HG02943 (cell line): ENCODE data around the gene CAPN9.

ENCODE experiments used
- ATAC-seq: cut with Tn5 transposase; IDR thresholded peaks from one replicate; pipeline ENCODE4 v1.9.1; 2021; ENCODE audit warnings: mild to moderate bottlenecking, low read depth, moderate library complexity; ENCODE audit not compliant: unreplicated experiment

CAPN9 gene

GRCh38 chr1:230820568-230820967 lies 73.4 kb downstream of the CAPN9 start:
- ATAC-seq = no peak

DNA sequence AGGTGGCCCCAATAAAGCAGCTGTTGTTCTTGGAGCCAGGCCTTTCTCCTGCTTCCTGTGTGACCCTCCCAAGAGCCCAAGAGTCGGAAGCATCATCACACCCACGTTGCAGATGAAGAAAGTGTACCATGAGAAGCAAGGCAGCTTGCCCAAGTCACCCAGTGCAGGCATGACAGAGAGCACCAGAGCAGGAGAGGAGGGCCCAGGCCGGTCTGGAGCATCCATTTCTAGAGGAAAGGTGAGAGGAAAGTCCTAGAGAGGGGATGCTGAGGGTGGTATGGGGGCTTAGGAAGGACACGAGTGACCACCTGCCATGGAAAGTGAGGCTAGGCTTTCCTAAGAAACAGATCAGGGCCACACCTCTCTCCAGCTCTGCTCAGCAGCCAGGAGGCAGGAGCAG lies 74.2 kb downstream of the CAPN9 start:
- ATAC-seq = no peak

DNA sequence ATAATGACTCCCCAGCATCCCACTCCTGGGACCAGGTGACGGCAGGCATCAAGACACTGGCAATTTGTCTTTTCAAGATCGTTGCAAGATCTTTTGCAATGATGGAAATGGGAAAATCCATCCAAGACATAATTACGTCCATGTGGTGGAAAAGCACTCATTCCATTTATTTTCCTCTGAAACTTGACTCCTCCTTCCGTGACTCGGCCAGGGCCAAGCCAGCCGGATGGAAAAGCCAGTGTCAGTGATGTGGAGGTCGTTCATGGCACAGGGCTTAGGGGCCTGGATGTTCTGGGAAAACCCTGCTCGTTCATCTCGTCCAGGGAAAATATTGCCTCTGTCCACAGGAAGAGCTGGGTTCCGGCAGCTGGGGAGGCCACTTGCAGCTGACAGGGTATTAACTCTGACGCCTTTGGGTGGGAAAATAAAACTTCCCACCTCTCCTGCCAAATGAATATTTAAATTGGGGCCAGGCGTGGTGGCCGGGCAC lies 74.9 kb downstream of the CAPN9 start:
- no peak for ATAC-seq

- no peak for ATAC-seq
Observed at GRCh38 chr1:230823426-230823825, 76.2 kb downstream of the CAPN9 start.

- no peak for ATAC-seq
Observed at GRCh38 chr1:230823931-230824381, 76.8 kb downstream of the CAPN9 start.

- ATAC-seq = no peak
Observed at GRCh38 chr1:230824551-230824918, 77.3 kb downstream of the CAPN9 start.

- ATAC-seq = no peak
Observed at GRCh38 chr1:230824919-230825721, 77.9 kb downstream of the CAPN9 start.

DNA sequence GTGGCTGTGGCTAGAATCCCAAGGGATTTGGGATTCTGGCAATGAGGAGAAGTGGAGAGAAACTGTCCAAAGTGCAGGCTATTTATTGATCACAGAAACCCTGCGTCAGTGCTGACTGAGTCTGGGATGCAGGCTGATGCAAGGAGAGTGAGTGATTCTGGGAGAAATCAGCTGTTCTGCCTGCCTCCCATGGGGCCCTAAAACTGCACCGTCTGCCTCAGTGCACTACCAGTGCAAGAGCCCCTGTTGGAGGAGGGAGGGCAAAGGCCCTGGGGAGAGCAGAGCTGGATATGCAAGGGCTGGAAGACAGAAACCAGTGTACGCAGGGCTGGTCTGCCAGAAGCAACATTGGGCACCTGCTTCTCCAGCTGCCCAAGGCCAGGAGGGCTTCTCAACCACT lies 78.6 kb downstream of the CAPN9 start:
- no peak for ATAC-seq

GRCh38 chr1:230826166-230826875 lies 79.1 kb downstream of the CAPN9 start:
- ATAC-seq = no peak

DNA sequence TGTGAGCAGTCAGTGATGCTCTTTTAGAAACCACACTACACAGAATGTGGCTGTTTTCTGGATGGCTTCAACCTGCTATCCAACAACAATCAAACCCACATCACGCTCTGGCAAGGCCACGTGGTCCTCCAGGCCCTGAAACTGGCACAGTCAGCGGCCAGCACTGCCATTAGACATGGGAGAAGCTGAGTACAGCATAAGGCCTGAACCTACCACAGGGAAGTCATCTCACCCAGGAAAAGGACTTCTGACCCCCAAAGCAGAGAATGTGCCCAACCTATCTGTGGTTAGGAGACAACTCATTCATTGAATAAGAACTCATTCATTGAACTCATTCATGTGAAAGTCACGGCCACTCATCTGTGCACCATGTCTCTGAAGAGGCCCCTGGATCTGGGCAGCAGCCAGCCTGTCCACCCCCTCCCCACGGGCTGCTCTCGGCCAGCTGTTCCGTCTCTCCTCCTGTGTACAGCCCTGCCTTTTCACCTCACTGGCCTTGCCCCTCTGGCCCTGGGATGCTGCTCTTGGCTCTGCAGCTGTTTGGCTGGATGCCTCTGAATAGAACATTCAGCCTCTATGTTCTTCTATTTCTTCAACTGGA lies 80.0 kb downstream of the CAPN9 start:
- ATAC-seq = no peak

DNA sequence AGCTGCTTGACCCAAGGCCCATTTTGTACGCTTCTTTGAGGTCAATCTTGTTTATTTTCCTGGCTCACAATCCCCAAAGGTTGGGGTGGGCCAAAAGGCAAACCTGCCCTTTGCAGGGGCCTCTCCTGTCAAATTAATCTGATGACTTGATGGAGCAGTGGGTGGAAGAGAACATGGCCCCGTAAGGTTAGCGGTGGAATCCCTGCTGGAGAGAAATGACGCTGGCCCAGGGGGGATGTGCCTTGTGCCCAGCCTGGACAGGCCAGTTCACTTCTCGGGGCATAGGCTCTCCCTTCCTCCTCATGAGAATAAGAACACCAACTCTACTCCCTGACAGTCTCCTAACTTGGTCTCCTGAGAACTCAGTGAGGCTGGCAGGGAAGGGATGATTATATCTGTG lies 80.6 kb downstream of the CAPN9 start:
- ATAC-seq = no peak

- no peak for ATAC-seq
Observed at GRCh38 chr1:230828421-230828820, 81.2 kb downstream of the CAPN9 start.

DNA sequence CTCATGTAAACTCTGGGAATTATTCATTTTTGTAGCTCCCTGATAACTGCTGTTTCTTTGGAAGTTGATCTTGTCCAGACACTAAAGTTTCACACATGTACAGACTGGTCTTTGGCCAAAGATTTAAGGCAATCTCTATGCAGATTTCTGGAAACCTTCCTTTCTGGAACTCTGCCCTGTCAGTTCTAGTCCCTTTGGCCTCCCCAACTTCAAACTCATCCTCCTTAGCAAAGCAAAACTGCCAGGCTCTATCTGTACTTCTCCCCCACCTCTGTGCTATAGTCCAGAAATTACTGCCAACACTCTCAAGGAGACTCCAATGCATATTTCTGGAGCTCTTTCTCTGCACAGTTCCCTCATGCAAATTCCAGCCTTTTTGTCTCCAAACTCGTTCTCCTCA lies 84.6 kb downstream of the CAPN9 start:
- ATAC-seq = no peak

DNA sequence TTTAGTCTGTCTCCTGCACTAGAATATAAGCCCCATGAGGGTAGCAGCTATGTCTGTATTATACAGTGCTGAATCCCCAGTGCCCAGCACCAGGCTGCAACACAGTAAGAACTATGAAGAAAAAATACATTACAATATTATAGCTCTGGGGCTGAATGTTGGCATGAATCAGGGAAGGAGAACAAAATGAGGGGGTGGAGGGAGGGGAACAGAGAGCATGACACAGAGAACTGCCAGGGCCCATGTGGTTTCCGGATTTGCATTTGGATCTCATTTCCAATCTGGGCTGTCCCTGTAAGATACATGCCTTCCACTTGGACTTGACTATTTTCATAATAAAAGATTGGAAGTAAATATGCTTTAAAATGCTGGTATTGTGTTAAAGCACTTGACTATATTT lies 85.3 kb downstream of the CAPN9 start:
- no peak for ATAC-seq

DNA sequence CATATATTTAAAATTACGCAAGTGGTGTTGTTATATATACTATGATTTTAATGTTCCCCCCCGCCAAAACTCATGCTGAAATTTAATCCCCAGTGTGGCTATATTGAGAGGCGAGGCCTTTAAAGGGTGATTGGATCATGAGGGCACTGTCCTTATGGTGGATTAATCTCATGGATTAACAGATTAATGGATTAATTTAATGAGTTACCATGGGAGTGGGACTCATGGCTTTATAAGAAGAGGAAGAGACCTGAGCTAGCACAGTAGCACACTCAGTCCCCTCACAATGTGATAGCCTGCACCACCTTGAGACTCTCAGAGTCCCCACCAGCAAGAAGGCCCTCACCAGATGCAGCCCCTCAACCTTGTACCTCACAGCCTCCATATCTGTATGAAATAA lies 86.3 kb downstream of the CAPN9 start:
- no peak for ATAC-seq

DNA sequence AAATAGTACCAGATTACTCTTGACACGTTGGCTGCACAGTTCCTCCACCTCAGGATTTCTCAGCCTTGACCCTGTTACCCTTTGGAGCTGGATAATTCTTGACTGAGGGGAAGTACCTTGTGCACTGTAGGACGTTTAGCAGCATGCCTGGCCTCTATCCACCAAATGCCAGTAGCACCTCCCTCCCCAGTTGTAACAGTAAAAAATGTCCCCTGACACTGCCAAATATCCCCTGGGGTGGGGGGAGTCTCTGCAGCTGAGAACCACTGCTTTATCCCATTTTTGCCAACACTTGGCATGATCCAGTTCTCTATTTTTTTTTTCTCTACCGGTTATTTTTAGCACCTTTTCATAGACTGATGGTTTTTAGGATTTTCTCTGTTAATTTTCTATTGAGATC lies 87.1 kb downstream of the CAPN9 start:
- ATAC-seq = no peak

- no peak for ATAC-seq
Observed at GRCh38 chr1:230836347-230836746, 89.2 kb downstream of the CAPN9 start.

DNA sequence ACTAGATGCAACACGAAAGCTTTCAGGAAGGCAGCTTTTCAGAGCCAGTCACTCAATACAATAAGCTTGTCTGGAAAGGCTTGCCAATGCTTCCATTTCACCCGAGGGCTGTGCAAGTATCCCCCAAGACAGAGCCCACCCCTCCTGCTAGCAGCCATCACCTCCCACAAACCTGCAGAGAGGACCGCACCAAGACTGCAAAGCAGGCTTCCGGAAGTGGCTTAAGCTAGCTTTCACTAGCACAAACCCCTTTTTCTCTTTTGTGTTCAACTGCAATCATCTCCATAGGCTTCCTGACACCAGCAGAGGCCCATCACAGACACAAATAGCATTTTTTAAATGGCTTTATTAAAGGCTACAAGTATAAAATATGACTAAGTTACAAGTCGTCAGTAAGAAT lies 89.6 kb downstream of the CAPN9 start:
- ATAC-seq = no peak

- no peak for ATAC-seq
Observed at GRCh38 chr1:230839173-230839572, 92.0 kb downstream of the CAPN9 start.

DNA sequence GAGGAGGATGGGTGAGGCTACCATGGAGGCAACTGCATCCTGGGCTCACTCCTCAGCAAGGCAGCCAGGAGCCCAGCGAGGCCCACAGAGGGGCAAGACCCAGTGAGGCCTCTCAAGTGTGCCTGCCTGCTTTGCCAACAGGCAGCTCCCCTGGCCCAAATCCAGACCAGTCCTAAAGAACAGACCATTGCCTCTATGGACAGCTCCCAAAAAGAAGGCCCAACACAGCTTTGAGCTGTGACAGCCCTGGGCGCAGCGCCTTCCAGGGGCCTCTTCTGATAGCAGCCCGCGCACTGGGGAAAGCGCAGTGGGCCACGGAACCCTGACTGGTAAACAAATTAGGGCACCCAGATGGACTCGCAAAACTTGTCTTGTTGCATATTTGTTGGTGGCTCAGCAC lies 95.6 kb downstream of the CAPN9 start:
- no peak for ATAC-seq

GRCh38 chr1:230843503-230844309 lies 96.5 kb downstream of the CAPN9 start:
- no peak for ATAC-seq
